ENCODE data around the gene TBXT. TPM values are rescaled to one million over a fixed set of nuclear protein-coding genes. Genes with fewer than 3 reads are reported as not detected.
"Not testable (repeated sequence)": the region's sequence is repeated elsewhere in the genome, so short reads cannot be mapped to it uniquely, and the experiment has no call there.

TBXT gene
- total RNA-seq, 6 experiments from 2014 or later: not detected

DNA sequence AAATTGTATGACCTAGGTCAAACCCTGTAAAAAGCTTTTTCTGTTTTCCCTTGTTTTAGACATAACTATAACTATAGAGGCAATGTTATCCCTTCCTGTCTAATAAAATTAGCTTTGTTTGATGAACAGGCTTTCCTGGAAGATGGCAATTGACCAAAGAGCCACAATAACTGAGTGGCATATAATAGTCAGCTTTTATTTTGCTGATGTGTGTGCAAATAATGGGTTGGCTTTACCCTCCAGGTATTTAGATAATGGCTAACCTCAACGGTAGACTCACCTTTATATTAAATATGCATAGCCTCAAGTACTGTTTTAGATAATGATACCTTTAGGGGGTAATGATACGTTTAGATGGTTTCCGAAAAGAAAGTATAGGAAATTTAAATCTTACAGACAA is 15.0 kb downstream of the TBXT start:
- DNase-seq: no peak
- H3K27me3 Mint-ChIP-seq (ENCODE audit: insufficient read depth): no peaks in the 10 kb centered on the region
- peaks cover 44% of the 10 kb centered on the region for H3K9me3 Mint-ChIP-seq
- no peaks in the 10 kb centered on the region for H3K36me3 Mint-ChIP-seq (ENCODE audit: low read depth)
- H3K4me1 Mint-ChIP-seq (ENCODE audit: low read depth): no peaks in the 10 kb centered on the region
- H3K4me3 Mint-ChIP-seq: no peak overlapping the region
- no peak overlapping the region for H3K27ac Mint-ChIP-seq
- TF ChIP-seq, protein P1, sequence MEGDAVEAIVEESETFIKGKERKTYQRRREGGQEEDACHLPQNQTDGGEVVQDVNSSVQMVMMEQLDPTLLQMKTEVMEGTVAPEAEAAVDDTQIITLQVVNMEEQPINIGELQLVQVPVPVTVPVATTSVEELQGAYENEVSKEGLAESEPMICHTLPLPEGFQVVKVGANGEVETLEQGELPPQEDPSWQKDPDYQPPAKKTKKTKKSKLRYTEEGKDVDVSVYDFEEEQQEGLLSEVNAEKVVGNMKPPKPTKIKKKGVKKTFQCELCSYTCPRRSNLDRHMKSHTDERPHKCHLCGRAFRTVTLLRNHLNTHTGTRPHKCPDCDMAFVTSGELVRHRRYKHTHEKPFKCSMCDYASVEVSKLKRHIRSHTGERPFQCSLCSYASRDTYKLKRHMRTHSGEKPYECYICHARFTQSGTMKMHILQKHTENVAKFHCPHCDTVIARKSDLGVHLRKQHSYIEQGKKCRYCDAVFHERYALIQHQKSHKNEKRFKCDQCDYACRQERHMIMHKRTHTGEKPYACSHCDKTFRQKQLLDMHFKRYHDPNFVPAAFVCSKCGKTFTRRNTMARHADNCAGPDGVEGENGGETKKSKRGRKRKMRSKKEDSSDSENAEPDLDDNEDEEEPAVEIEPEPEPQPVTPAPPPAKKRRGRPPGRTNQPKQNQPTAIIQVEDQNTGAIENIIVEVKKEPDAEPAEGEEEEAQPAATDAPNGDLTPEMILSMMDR (IDR thresholded peaks at IDR 0.05): no peak

DNA sequence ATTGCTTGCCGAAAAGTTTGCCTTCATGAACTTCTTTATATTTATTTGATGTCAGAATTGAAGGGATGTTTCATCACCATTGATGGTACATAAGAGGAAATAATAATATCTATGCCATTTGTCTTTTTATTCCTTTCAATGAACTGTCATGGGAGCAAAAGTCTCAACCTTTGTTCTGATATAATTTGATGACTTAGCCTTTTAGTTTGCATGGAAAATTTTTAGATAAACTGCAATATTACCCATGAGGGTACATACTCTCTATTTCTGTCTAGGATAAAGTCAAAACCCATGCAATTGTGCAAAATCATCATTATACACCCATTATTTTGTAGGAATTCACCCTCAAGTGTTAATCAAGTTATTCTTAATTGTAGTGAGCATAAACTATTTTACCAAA is 15.9 kb downstream of the TBXT start:
- no peak overlapping the region for H3K27ac Mint-ChIP-seq
- H3K36me3 Mint-ChIP-seq (ENCODE audit: low read depth): no peaks in the 10 kb centered on the region
- TF ChIP-seq, protein P1 (IDR thresholded peaks at IDR 0.05): no peak
- H3K27me3 Mint-ChIP-seq (ENCODE audit: insufficient read depth): peaks cover 1% of the 10 kb centered on the region; the same call in 1 of the 2 replicates
- H3K9me3 Mint-ChIP-seq: peaks cover 48% of the 10 kb centered on the region
- no peak overlapping the region for H3K4me3 Mint-ChIP-seq
- no peaks in the 10 kb centered on the region for H3K4me1 Mint-ChIP-seq (ENCODE audit: low read depth)
- no peak for DNase-seq

GRCh38 chr6:166145751-166146150 is 21.9 kb downstream of the TBXT start:
- H3K4me3 Mint-ChIP-seq: no peak overlapping the region
- H3K4me1 Mint-ChIP-seq (ENCODE audit: low read depth): no peaks in the 10 kb centered on the region
- no peak overlapping the region for H3K27ac Mint-ChIP-seq
- TF ChIP-seq, protein P1 (IDR thresholded peaks at IDR 0.05): no peak
- H3K9me3 Mint-ChIP-seq: peaks cover 67% of the 10 kb centered on the region
- DNase-seq: no peak
- peaks cover 1% of the 10 kb centered on the region for H3K27me3 Mint-ChIP-seq (ENCODE audit: insufficient read depth)
- H3K36me3 Mint-ChIP-seq (ENCODE audit: low read depth): no peaks in the 10 kb centered on the region

DNA sequence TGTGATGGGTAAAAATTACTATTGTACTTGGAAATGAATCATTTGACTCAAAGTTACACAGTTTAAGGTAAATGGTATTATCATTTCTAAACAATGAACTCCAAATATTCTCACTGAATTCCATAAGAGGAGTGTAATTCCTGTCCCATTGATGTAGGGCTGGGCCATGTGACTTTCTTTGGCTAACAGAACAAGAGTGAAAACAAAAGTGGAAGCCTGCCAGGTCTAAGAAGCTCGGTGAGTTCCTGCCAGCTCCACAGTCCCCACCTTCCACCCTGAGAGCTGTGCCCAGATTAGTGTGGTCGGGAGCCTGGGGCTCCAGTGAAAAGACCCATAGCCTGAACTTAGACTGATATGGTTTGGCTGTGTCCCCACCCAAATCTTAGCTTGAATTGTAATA is 24.6 kb downstream of the TBXT start:
- Mint-ChIP-seq H3K27ac (no peak overlapping the region), H3K4me1 (ENCODE audit: low read depth) (no peaks in the 10 kb centered on the region), H3K27me3 (ENCODE audit: insufficient read depth) (peaks cover 1% of the 10 kb centered on the region), H3K4me3 (no peak overlapping the region), H3K9me3 (peaks cover 56% of the 10 kb centered on the region), H3K36me3 (ENCODE audit: low read depth) (no peaks in the 10 kb centered on the region)
- TF ChIP-seq, protein P1 (IDR thresholded peaks at IDR 0.05): no peak
- no peak for DNase-seq

- Mint-ChIP-seq H3K4me3 (no peak overlapping the region), H3K9me3 (peaks cover 44% of the 10 kb centered on the region), H3K36me3 (ENCODE audit: low read depth) (peaks cover 6% of the 10 kb centered on the region), H3K4me1 (ENCODE audit: low read depth) (no peaks in the 10 kb centered on the region), H3K27me3 (ENCODE audit: insufficient read depth) (no peaks in the 10 kb centered on the region), H3K27ac (no peak overlapping the region)
- TF ChIP-seq, protein P1 (IDR thresholded peaks at IDR 0.05): no peak
- no peak for DNase-seq
Measured at GRCh38 chr6:166127624-166128472, 39.8 kb downstream of the TBXT start.

DNA sequence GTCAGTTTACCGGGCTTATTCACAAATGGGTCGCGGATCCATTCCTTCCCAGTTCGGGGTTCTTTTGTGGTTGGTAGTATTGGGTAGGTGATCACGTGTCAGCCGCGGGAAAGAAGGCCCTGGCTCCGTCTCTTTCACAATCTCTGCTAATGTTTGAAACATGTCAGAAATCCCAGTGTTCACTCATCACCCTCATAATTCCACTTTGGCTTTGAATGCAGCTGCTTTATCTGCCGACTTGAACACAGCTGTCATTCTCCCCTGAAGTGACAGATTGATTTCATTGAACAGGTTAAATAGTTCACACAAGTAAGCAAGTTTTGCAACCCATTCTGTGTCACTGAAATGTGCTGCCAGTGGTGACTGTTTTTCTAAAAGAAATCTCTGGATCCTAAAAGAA is 44.5 kb downstream of the TBXT start:
- H3K4me3 Mint-ChIP-seq; H3K36me3 Mint-ChIP-seq (ENCODE audit: low read depth); H3K4me1 Mint-ChIP-seq (ENCODE audit: low read depth); H3K27ac Mint-ChIP-seq; H3K27me3 Mint-ChIP-seq (ENCODE audit: insufficient read depth); DNase-seq: not testable (repeated sequence)
- H3K9me3 Mint-ChIP-seq: peaks cover 62% of the 10 kb centered on the region
